Measurements from ENCODE around the gene PPP2R2B. TPM values are rescaled to one million over a fixed set of nuclear protein-coding genes. Genes with fewer than 3 reads are reported as not detected.

PPP2R2B gene
- total and polyA plus RNA-seq, 2 experiments from 2014 or later: 14.4 to 21.1 TPM

DNA sequence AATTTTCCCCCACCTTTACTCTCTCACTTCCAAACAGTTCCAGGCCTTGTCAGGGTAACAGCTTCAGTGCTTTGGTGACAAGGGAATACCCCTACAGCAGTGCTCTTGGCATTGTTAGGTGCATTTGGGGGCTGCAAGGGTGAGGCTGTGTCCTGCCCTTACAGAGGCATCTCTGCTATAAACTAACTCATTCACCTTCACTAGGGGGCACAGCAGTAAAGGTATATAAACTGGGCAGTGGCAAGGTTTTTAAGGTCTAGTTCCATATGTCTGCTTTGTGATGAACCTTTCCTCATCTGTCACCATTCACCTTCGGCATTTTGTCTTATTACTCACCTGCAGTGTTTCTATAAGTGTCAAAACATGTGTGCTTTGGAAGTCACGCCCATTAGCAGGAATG, 283.5 kb downstream of the PPP2R2B start:
- Histone ChIP-seq H3K27ac (no peak overlapping the region), H3K4me3 (no peak overlapping the region), H3K27me3 (no peaks in the 10 kb centered on the region), H3K36me3 (no peaks in the 10 kb centered on the region), H3K9me3 (ENCODE audit: low read depth) (no peaks in the 10 kb centered on the region), H3K4me1 (ENCODE audit: low read depth) (peaks cover 50% of the 10 kb centered on the region)
- DNase-seq (ENCODE audit: low read depth in 1 of 2, low spot score in 1 of 2): no peak
- TF ChIP-seq, protein P1, sequence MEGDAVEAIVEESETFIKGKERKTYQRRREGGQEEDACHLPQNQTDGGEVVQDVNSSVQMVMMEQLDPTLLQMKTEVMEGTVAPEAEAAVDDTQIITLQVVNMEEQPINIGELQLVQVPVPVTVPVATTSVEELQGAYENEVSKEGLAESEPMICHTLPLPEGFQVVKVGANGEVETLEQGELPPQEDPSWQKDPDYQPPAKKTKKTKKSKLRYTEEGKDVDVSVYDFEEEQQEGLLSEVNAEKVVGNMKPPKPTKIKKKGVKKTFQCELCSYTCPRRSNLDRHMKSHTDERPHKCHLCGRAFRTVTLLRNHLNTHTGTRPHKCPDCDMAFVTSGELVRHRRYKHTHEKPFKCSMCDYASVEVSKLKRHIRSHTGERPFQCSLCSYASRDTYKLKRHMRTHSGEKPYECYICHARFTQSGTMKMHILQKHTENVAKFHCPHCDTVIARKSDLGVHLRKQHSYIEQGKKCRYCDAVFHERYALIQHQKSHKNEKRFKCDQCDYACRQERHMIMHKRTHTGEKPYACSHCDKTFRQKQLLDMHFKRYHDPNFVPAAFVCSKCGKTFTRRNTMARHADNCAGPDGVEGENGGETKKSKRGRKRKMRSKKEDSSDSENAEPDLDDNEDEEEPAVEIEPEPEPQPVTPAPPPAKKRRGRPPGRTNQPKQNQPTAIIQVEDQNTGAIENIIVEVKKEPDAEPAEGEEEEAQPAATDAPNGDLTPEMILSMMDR (IDR thresholded peaks at IDR 0.05; ENCODE audit: low read depth, low read length): no peak

DNA sequence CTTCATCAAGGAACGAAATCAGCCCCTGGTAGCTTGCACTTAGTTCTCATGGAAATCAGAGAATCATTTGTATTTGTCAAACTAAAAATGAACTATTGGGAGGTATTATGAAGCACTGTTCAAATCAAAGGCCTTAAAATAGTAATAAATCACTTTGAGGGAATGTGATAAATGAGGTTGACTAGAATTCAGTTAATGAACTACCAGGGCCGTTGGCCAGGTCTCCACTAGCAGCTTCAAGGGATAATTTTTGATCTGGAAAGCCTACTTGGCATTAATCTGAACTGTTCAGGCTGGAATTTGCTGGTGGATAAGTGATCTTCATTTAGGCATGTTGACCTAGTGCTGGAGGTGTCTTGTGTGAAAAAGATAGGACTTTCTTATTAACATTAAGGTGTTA, 286.2 kb downstream of the PPP2R2B start:
- H3K9me3 ChIP-seq (ENCODE audit: low read depth): no peaks in the 10 kb centered on the region
- TF ChIP-seq, protein P1 (IDR thresholded peaks at IDR 0.05; ENCODE audit: low read depth, low read length): no peak
- no peak overlapping the region for H3K27ac ChIP-seq

DNA sequence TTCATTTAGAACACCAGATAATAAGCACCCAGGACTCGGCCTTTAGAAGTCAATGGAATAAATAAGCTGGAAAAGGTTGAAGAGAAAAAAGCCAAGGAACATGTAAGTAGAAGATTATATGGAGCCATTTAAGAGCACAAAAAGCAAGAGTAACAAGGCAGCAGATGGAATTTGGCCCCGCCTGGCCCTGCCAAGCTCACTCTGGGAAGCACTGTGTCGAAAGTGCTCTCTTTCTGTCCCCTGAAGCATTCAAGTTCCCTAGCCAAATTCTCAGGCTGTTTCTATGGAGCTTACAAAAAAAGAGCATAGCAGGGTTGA, 289.6 kb downstream of the PPP2R2B start:
- TF ChIP-seq, protein P1 (IDR thresholded peaks at IDR 0.05; ENCODE audit: low read depth, low read length): no peak
- Histone ChIP-seq H3K27me3 (peaks cover 2% of the 10 kb centered on the region), H3K27ac (no peak overlapping the region), H3K36me3 (no peaks in the 10 kb centered on the region), H3K4me1 (ENCODE audit: low read depth) (peaks cover 18% of the 10 kb centered on the region), H3K4me3 (no peak overlapping the region), H3K9me3 (ENCODE audit: low read depth) (no peaks in the 10 kb centered on the region)
- DNase-seq (ENCODE audit: low read depth in 1 of 2, low spot score in 1 of 2): no peak

More for the DNA sequence above, 286.2 kb downstream of the PPP2R2B start:
- Histone ChIP-seq H3K4me1 (ENCODE audit: low read depth) (peaks cover 24% of the 10 kb centered on the region), H3K36me3 (no peaks in the 10 kb centered on the region), H3K27me3 (no peaks in the 10 kb centered on the region), H3K4me3 (no peak overlapping the region)
- DNase-seq (ENCODE audit: low read depth in 1 of 2, low spot score in 1 of 2): no peak

DNA sequence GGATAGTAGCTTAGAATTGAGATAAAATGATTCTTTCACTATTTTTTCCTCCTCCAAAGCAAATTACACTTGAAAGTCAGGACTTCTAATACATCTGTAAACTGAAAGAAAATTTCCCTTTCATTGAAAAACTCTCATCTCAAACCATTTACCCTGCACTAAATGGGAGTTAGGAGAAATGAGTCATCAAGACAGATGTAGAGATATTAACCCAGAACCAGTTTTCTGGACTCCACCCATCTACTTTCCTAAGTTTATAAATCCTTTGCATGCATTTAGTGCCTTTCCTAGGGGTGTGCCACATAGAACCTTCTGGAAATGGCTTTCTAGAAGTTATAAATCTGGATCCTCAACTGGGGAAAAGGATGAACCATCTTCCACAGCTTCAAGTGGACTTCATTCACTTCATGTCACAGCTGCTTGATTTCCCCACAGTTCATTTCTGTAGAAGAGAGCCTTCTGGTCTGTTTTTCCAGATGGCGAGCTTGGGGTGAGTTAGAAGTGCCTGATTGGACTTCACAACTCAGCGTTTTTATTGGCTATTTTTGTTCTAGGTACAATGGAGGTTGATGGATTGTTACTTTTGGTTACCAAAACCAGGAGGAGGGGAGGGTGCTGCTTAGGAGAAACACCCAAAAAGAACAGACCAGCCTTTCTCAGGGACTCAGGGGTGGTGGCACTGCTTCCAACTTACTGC, 290.1 kb downstream of the PPP2R2B start:
- no peak overlapping the region for H3K27ac ChIP-seq
- TF ChIP-seq, protein P1 (IDR thresholded peaks at IDR 0.05; ENCODE audit: low read depth, low read length): no peak
- H3K27me3 ChIP-seq: peaks cover 2% of the 10 kb centered on the region
- no peaks in the 10 kb centered on the region for H3K36me3 ChIP-seq
- no peak overlapping the region for H3K4me3 ChIP-seq
- H3K9me3 ChIP-seq (ENCODE audit: low read depth): no peaks in the 10 kb centered on the region
- no peak for DNase-seq (ENCODE audit: low read depth in 1 of 2, low spot score in 1 of 2)
- H3K4me1 ChIP-seq (ENCODE audit: low read depth): peaks cover 14% of the 10 kb centered on the region

DNA sequence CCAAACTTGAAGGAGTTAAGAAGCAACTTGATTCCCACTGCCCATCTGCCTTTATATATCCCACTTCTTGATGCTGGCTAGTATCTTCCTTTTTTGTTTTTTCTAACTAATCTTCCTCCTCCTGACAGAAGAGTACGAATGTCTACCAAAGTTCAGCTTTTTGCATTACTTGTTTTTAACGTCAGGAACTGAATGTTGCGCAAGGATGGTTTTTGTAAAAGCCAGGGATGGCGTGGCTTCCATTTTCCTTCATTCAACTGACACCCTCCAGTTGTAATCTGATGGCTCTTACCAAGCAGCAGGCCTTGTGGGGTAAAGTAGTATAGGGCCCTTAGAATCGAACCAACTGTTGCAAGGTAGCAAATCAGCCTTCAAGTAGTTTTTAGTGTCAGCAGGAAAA, 291.8 kb downstream of the PPP2R2B start:
- H3K27ac ChIP-seq: no peak overlapping the region
- TF ChIP-seq, protein P1 (IDR thresholded peaks at IDR 0.05; ENCODE audit: low read depth, low read length): no peak
- no peak for DNase-seq (ENCODE audit: low read depth in 1 of 2, low spot score in 1 of 2)
- H3K9me3 ChIP-seq (ENCODE audit: low read depth): no peaks in the 10 kb centered on the region
- H3K4me1 ChIP-seq (ENCODE audit: low read depth): peaks cover 14% of the 10 kb centered on the region
- no peaks in the 10 kb centered on the region for H3K36me3 ChIP-seq
- H3K4me3 ChIP-seq: no peak overlapping the region
- H3K27me3 ChIP-seq: peaks cover 2% of the 10 kb centered on the region

All from cardiac muscle cell (in vitro differentiated cells and primary cell).